Panc1 (cell line): Measurements from ENCODE around the gene ATL2.

ENCODE experiments used
- POLR2AphosphoS5 ChIP-seq: IDR thresholded peaks from 2 replicates; pipeline ENCODE4 v1.6.1; 2012; ENCODE audit warnings: mild to moderate bottlenecking, low read depth, low read length, moderate library complexity
- TF ChIP-seq, protein P1 (sequence below): fragments of 450-650 bp; IDR thresholded peaks from 2 replicates; pipeline ENCODE4 v1.5.1; 2017; ENCODE audit warnings: mild to moderate bottlenecking

DNA sequence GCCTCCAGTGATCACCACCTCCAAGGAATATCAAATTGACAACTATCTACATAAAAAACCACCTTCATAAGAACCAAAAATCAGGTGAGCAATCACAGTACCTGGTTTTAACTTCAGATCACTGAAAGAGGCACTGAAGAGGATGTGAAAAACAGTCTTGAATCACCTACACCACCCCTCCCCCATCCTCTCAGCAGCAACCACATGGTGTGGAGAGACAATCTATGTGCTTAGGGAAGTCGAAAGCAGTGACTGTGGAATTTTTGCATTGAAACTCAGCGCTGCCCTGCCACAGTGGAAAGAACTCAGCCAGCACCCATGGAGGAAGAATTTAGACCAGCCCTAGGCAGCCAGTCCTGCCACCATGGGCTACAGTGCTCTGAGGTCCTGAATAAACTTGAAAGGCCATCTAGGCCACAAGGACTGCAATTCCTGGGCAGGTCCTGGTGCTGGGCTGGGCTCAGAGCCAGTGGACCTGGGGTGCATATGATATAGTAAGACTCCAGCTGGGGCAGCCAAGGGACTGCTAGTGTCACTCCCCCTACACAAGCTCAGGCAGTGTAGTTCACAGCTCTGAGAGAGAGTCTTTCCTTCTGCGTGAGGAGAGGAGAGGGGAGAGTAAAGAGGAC, 75.6 kb downstream of the ATL2 start:
- no peak for TF ChIP-seq POLR2AphosphoS5
- TF ChIP-seq, protein P1, sequence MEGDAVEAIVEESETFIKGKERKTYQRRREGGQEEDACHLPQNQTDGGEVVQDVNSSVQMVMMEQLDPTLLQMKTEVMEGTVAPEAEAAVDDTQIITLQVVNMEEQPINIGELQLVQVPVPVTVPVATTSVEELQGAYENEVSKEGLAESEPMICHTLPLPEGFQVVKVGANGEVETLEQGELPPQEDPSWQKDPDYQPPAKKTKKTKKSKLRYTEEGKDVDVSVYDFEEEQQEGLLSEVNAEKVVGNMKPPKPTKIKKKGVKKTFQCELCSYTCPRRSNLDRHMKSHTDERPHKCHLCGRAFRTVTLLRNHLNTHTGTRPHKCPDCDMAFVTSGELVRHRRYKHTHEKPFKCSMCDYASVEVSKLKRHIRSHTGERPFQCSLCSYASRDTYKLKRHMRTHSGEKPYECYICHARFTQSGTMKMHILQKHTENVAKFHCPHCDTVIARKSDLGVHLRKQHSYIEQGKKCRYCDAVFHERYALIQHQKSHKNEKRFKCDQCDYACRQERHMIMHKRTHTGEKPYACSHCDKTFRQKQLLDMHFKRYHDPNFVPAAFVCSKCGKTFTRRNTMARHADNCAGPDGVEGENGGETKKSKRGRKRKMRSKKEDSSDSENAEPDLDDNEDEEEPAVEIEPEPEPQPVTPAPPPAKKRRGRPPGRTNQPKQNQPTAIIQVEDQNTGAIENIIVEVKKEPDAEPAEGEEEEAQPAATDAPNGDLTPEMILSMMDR, result no peak
